Heart left ventricle (tissue), 13 donors: ENCODE measurements around the gene C10orf120.

Experiments
- CTCF ChIP-seq, 12 donors: fragments of 200-600 bp; sonication (generic) in 4 of 12; IDR thresholded peaks; one replicate each; pipeline versions ENCODE4 v1.5.0 to v1.8.0; 2018 to 2022; ENCODE audit warnings: antibody characterized with exemption in 12 of 12, mild to moderate bottlenecking in 5 of 12
- POLR2A ChIP-seq, 2 donors: fragments of 450-650 bp; IDR thresholded peaks; one replicate each; pipeline ENCODE4 v1.6.1; 2017; ENCODE audit warnings: antibody characterized with exemption in 2 of 2, mild to moderate bottlenecking in 2 of 2, moderate library complexity in 2 of 2
- donor health status: ischemic (EF 13 %, LVEDD 7.1; RV severe dilation, severe dysfunction).
- donor health status: DM: no; HTN: yes; CAD: no.
- donor health status: DM: no; HTN: no; CAD: no.
- donor health status: ischemic (EF 25% LVEDD 6.9; RV normal size, moderate dysfunction).
- donor health status: ischemic (EF 25% LVEDD 5.7; RV mildly dilated, moderate dysfunction).
- donor health status: ischemic (EF 35%, LVEDD 5.7; RV mildly dilated, moderate dysfunction).
- donor health status: nonischemic (EF 11% LVEDD 7.7; RV severe dilation, severe dysfunction).
- donor health status: DM: yes; HTN: yes; CAD: no.
- donor health status: PGD.
- donor health status: ischemic (EF 29% LVEDD 5.4; RV normal size, mild dysfunction).
- donor health status: nonischemic (EF 23%, LVEDD 6.1; RV moderate dilation, normal function).

GRCh38 chr10:122713091-122713885 is 13.6 kb upstream of the C10orf120 start:
- TF ChIP-seq POLR2A (IDR thresholded peaks at IDR 0.05) (no peak), CTCF (IDR thresholded peaks at IDR 0.05) (no peak)
